GM19467 (cell line): ENCODE results near the gene DNAJC18.
"Not testable (repeated sequence)": the region's sequence is repeated elsewhere in the genome, so short reads cannot be mapped to it uniquely, and the experiment has no call there.

Source experiments
- ATAC-seq: cut with Tn5 transposase; IDR thresholded peaks from one replicate; pipeline ENCODE4 v1.9.1; 2021; ENCODE audit warnings: mild to moderate bottlenecking, moderate library complexity; ENCODE audit not compliant: unreplicated experiment

DNAJC18 gene

DNA sequence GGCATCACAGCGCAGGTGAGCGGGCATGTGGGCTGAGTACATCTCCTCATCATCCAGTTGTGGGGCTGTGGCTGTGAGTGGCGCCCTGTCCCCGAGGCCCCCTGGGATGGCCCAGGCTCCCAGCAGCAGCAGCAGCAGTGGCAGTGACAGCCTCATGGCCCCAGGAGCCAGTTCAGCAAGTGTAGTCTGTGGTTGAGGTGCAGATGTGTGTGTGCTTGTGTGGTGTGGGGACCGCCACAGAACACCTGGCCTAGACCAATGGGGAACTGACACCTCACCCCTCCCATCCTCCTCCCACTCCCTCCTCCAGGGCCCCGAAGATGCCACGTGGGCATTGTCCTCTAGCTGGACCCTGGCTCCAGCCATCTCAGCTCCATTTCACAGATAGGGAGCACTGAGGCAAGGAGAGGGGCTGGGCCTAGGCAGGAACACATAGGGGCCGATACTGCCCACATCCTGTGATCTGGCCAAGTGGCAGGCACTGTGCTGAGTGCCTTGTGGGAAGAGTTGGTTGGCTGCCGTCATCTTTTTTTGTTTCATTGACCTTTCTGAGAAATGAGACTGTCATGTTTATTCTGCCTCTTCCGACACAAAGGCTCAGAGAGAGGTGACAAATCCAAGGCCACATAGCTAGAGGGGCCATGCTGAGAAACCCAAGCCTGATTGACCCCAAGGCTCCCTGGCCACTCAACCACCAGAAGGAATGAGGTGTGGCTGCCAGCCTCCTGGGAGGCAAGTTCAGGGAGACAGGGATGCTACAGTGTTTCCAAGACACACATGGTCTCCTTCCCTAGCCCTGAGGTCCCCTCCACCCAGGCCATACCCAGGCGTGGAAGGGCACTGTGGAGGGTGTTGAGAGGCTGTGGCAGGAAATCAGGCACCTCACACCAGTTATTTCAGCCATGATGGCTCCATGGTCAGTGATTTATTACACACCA, 49.4 kb downstream of the DNAJC18 start, which contains the start of gene MZB1:
Gene MZB1 (minus strand): TSS at position 213 of the 938 bp plus-strand sequence. CDS start 57 bp downstream, at position 156.
- peak; percentile 24 for ATAC-seq

DNA sequence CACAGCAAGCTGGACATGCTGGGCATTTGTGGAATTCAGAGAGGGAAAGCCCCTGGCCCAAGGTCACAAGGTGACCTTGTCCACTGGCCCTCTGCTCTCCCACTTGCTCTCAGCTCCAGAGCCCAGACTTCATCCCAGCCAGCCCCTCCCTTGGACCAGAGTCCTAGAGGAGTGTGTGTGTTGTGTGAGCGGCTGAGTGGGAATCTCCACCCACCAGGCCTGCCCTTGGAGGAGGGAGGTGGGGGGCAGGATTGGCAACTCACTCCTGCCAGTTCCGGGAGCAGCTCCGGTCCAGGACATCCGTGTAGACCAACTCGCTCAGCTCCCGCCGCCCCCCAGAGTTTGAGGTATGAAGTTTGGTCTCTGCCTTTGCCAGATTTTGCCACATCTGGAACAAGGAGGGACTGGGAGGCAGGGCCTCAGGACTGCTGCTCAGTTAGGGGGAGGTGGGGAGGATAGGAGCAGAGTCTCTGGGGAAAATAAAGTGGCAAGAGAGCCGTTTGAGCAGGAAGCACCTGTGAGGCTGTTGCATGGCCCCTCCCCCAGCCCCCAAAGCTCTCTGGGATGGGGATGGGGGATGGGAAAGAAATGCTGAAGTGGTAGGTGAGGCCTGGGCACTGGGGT, 51.0 kb downstream of the DNAJC18 start:
- no peak for ATAC-seq

DNA sequence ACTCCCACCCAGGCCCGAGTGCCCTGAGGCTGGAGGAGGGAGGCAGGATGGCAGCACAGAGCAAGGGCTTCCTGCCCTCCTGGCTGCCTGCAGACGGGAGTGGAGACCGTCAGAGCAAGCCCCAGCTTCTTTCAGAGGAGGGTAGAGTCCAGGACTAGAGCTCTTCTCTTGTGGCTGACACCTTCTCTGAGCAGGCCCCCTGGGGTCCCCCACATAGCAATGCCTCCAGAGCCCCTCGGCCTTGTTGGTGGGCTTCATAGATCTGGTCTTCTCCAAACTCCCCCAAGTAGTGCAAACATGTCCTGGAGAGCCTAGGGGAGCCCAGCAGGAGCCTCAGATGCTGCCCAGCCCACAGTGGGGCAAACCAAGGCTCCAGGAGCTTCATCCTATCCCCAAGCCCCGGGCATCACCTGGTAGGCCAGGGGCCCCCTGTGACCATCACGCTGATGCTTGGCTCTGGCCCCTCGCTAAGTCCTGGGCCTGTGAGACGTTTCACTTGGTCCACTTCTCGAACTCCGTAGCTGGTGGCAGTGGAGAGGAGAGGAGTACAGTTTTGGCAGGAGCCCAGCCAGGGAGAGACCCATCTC, 51.6 kb downstream of the DNAJC18 start:
- ATAC-seq, result no peak

DNA sequence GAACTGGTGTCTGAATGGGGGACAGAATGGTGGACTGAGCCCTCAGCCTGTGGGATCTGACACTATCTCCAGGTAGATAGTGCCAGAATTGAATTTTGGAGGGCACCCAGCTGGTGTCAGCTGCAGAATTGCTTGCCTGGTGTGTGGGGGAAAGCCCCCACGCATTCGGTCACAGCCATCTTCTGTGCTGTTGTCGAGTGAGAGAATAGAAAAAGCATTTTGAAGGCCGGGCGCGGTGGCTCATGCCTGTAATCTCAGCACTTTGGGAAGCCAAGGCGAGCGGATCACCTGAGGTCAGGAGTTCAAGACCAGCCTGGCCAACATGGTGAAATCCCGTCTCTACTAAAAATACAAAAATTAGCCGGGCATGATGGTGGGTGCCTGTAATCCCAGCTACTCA, 52.4 kb downstream of the DNAJC18 start:
- ATAC-seq, result not testable (repeated sequence)

DNA sequence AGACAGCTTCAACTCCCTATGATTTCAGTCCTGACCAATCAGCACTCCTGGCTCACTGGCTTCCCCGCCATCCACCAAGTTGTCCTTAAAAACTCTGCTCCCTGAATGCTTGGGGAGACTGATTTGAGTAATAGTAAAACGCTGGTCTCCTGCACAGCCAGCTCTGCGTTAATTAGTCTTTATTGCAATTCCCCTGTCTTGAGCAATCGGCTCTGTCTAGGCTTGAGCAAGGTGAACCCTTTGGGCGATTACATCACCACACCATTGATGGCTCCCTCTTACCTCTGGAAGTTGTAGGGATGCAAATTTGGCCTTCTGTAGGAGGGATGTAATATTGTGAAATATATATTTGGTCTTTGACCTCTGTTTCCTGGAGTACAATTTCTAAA, 53.3 kb downstream of the DNAJC18 start:
- ATAC-seq, result no peak

DNA sequence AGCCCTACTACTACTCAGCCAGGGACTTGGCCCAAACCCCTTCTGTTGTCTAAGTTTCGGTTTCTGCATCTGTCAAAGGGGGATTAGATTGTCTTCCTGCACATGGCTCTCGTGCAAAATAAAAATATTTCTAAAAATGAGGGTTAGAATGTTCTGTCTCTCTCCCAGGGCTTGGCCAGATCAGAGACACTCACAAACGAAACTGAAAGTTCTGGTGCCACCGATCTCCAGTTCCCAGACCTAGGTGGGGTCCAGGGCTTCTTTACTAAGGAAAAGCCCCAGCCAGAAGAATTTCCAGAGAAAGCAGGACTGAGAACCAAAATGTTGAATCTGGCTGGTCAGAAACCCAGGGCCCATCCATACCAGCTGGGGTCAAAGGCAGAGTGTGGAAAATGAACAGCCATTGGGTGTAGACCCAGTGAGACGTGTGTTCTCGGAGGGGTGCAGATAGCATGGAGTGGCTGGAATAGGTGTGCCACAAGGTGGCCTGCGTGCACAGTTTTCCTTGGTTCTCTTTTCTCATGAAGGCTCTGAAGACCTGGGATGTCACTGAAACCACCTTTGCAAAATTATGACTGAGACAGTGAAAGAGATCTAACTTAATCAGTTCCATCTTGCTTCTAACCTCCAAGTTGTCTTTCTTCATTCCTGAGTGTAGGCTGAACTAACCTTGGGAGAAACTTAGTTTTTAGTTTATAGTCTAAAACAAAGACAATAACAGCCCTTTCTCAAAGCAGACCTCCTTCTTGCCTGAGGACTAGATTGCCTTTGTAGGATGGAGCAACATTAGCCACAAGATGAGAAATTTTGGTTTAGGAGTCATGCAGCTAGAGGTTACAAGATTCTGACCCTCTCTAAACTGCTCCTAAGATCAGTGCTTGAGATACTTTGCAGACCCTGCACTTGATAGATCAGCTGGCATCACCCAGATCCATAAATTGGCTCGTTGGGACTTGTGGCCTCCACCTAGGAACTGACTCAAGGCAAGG, 54.0 kb downstream of the DNAJC18 start:
- no peak for ATAC-seq

DNA sequence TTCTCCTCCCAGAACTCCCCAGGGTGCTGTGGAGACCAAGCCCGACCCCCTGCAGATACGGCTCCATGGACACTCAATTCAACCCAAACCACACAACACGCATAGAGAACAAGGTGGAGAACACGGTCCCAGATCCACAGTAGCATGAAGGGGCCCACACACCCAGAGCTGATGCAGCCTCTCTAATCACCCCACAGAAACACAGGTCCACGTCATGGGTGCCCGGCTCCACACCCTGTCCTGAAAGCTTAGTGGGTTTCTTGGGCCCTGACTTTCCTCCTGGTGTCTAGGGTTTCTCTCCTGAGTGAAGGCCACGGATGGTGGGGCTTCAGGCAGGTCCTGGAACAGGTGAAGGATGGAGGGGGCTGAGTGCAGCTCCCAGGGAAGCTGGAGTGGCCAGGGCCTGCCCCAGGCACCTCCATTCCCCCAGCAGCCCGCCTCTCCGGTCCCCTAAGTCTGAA, 54.7 kb downstream of the DNAJC18 start:
- ATAC-seq, result no peak

DNA sequence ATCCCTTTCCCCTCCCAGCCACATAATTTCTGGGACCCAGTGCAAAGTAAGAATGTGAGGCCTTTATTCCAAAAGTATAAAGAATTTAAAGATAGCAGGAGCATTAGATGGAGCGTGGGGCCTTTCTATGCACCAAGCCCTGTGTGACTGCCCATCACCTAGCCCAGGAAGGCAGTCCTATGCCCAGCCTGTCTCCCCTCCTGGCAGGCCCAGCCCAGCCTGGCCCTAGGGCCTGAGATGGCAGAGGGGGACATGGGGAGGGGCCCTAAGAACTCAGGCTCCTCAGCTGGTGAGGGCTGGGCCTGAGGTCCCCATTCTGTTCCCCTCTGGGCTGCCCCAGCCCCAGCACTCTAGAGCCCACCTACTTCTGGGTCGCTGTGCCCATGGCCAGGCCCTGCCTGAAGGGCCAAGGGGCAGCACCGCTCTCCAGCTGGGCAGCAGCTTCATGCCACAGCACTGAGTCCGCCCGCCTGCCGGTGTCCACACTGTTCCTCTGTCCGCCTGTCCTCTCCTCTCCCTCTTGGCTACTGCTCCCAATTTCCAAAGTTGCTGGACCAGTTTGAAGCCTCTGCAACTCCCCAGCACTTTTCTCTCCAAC, 55.2 kb downstream of the DNAJC18 start:
- no peak for ATAC-seq

DNA sequence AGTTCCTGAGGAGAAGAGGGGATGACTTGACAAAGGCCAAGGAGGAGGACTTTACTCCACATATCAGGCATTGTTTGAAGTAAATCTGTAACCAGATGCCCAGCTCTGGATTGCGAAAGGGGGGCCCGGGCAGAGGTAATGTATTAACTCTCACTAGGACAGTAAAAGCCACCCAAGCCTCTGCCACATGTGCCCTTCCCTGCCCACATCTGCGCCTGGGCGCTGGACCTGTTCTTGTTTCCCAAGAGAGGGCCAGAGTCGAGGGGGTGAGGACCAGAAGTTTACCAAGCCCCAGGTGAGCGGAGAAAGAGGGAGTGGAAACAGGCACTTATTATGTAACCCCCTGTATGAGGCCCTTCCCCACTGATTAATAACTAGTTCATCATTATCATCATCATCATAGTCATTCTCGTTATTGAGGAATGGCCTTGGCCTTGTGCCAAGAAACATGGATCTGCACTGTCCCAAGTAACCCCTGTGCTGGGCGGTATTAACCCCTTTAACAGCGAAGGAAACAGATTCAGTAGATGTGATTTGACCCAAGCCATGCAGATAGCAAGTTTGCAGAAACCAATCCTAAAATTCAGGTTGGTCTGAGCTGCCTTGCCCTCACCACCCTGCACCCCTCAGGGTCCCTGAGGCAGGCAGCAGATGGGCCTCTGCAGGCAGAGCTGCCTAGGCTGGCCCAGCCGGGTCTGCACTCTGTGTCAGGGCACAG, 55.9 kb downstream of the DNAJC18 start, which contains the start of gene SLC23A1:
Gene SLC23A1 (minus strand): TSS at position 23 of the 718 bp plus-strand sequence. CDS start 44 bp downstream, outside the sequence.
- no peak for ATAC-seq

DNA sequence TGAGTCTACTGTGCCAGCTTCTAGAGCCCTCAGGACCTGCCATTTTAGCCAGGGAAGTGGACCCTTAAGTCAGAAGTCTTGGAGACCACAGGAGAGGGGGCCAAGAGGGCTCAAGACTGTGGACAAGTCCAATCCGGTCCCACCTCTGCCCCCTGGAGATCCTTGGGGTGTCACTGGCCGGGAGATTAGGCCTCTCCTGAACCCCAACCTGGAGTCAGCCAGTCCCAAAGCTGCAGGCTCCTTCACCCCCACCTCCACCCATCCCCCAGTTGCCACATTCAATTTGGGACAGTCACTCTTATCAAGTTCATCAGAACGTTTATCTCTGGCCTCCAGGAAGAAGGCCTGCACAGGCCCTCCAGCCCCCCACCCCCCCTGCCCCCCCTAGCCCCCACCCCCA, 56.5 kb downstream of the DNAJC18 start:
- no peak for ATAC-seq

DNA sequence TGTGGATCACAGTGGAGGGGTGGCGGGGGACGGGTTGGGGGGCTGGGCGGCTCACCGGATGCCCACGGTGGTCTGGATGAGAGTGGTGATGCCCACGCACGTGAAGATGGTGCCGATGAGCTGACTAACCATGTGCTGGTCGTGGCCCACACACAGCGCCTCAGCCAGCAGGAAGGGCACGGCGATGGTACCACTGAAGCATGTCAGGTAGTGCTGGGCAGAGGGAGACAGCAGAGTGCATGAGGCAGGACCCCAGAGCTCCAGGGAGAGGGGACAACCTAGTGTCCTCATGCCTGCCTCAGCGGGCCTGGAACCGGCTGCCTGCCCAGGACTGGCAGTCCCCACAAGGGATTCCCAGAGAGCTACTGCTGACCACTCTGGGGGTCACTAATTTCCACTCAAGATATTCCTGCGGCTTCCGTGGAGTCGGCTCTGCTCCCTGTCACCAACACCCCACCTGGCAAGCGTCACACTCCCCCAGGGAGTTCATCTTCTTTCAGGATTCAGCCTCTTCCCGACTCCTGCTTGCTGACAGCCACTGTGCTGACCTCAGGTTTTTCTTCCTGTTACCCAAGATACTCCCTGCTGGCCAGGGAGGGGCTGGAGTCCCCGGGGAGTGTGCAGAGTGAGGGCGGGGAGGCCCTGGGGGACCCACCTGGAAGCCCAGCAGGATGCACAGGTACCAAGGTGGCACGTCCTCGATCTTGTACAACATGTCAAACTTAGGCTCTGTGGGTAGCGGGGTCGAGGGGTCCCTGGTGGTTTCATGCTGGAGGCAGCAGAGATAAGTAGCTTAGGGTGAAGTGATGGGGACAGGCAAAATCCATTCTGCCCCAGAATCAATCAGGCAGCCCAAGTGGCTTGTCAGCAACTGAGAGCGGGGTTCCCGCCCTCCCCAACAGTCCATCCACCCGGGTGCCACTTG, 57.2 kb downstream of the DNAJC18 start:
- ATAC-seq, result no peak

DNA sequence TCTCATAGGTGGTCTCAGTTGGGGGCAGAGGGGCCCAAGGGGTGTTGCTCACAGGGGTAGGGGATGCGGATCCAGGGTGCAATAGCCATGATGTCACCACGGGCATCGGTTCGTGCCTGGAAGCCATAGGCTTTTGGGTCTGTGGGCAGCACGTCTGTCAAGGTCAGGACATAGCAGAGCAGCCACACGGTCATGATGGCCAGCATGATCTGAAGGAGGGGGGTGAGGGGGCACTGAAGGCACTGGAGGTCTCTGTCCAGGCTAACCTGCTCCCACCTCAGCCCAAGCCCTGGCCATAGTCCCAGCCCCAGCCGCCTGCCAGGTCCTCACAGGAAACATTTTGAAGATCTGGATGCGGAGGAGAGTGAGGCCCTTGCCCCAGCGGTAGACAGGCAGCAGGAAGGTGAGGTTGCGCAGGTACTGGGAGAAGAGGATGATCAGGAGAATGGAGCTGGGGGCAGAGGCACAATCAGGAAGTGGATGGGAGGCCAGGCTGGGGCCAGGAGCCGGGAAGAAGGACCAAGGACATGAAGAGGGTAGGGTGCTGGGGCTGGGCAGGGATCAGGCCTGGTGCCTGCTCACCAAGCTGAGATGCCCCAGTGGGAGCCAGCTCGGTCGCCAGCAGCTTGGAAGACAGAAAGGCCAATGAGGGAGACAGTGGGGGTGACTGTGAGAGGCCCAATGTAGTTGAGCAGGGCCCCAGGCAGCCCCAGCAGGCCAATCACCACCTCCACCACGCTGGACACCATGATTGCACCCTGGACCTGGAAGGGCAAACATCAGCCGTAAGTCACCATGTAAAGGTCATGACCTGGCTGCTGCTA, 59.5 kb downstream of the DNAJC18 start:
- no peak for ATAC-seq

DNA sequence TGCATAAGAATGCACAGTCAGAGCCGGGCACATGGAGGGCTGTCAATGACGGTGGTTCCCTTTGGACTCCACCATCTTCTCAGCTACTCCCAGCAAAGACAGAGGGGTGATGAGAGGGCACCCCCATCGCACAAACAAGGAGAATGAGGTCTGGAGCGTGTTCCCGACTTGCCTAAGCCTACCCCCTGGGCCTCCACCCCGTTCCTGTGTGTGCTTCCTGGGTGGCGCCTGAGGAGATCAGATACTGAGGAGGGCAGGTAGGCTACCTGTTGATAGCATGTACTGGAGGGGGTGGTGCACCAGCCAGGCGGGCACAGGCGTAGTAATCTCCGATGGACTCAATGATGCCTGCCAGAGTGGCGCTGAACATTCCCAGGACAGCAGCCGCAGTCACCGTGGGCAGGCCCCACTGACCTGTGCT, 60.4 kb downstream of the DNAJC18 start:
- ATAC-seq, result no peak

DNA sequence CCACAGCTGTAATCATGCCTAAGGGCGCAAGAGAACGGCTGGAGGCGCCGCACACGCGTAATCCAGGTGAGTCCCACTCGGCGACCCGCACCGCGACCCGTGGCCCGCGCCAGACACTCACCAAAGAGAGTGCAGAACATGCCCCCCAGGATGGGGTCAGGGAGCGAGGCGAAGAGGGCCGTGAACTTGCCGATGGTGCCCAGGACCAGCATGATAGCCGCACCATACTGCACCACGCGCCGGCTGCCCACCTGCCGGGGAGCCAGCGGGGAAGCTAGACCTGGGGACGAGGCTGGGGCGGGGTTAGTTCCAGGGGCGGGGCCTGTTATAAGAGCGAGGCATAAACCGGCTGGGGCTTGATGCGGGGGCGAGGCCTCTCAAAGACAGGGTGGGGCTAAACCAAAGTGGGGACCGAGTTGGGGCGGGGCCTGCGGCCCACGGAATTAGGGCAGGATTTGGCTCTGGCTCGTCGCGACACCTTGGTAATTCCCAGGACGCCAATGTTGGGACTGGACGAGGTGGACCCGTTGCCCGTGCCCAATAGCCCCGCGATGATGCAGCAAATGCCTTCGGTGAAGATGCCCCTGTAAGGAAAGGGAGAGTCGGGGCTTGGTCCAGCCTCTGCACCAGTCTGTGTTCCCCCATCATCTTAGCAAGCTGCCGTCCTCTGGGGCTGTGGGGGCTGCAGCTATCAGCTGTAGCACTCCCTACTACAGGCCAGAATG, 61.1 kb downstream of the DNAJC18 start:
- no peak for ATAC-seq

DNA sequence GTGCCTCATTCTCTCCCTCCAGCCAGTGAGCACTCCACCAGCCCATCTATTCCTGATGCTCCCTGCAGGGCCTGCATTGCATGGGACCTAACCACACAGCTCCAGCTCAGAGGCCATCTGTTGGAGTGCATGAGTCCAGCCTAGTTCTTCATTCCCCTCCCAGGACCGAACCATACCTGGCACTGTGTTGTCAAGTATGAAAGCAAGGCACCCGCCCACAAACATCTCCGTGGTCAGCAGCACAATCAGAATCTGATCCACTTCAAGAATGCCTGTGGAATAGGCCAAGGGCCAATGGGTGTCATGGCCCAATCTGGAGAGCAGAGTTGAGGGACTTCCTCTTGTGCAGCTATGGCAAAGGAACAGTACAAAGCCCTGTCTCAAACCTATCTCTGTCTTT, 62.1 kb downstream of the DNAJC18 start:
- no peak for ATAC-seq

DNA sequence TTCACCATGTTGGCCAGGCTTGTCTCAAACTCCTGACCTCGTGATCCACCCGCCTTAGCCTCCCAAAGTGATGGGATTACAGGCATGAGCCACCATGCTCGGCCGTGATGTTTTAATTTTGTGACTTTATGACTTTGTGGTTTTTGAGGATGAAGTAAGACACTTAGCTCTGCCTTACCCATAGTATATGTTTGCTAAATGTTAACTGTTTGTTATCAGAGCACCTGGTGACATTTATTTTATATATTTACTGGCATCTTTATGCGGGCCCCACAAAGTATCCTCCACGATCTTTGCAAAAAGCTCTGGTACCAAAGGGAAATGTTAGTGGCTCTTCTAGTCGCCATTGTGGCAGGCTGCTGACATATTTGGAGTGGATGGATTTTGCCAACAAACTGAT, 63.0 kb downstream of the DNAJC18 start:
- ATAC-seq, result no peak

DNA sequence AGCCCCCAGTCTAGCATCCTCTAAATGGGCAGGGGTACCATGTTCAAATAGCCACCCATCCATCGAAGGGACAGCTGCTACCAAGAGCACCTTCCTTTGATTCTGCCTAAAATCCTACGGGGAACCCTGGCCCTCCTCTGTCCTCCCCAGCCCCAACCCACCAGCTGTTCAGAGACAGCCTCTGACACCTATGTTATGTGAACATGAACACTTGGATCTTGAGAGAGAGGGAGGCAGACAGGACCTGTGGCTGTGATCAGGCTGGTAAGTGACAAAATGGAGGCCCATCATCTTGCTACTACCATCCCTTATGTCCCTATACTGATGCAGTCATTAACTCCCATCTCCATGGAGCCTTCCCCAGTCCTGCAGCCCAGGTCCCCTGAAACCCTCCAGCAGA, 64.4 kb downstream of the DNAJC18 start:
- ATAC-seq, result no peak
